HepG2 (cell line): Measurements from ENCODE around the gene ZWILCH. TPM values are rescaled to one million over a fixed set of nuclear protein-coding genes. Genes with fewer than 3 reads are reported as not detected.

ENCODE experiments used
- CREB1 ChIP-seq, 2 experiments: fragments of 450-650 bp in 1 of 2; IDR thresholded peaks; 2 replicates each; pipeline ENCODE4 v1.6.1; 2016 to 2017; ENCODE audit warnings: control low read depth in 1 of 2, mild to moderate bottlenecking in 1 of 2, missing compliant biosample characterization in 1 of 2, missing genetic modification characterization in 1 of 2
- IRX3 ChIP-seq: sonication (generic); formaldehyde crosslinking; IDR thresholded peaks from 2 replicates; pipeline ENCODE4 v1.8.1; 2023; ENCODE audit warnings: mild to moderate bottlenecking, low read depth, missing genetic modification reagents, borderline replicate concordance
- ISL2 ChIP-seq: sonication (generic); formaldehyde crosslinking; IDR thresholded peaks from 2 replicates; pipeline ENCODE4 v1.5.0; 2020; ENCODE audit warnings: missing genetic modification reagents
- MIXL1 ChIP-seq: IDR thresholded peaks from 2 replicates; pipeline ENCODE4 v1.6.1; 2016
- MTF1 ChIP-seq: sonication (generic); formaldehyde crosslinking; IDR thresholded peaks from 2 replicates; pipeline ENCODE4 v1.5.0; 2020; ENCODE audit warnings: missing genetic modification reagents
- MYNN ChIP-seq: sonication (generic); formaldehyde crosslinking; IDR thresholded peaks from 2 replicates; pipeline ENCODE4 v1.4.0; 2020; ENCODE audit warnings: mild to moderate bottlenecking, low read depth, missing genetic modification reagents
- NFE2L2 ChIP-seq: fragments of 150-350 bp; IDR thresholded peaks from 2 replicates; pipeline ENCODE4 v1.6.1; 2014; ENCODE audit warnings: low read length
- RARA ChIP-seq: IDR thresholded peaks from 2 replicates; pipeline ENCODE4 v1.6.1; 2016; ENCODE audit warnings: missing genetic modification reagents, missing compliant biosample characterization
- SP5 ChIP-seq: IDR thresholded peaks from 2 replicates; pipeline ENCODE4 v1.6.1; 2016; ENCODE audit warnings: low read depth, borderline replicate concordance
- TBL1XR1 ChIP-seq: fragments of 150-350 bp; IDR thresholded peaks from 2 replicates; pipeline ENCODE4 v1.6.1; 2014; ENCODE audit warnings: borderline replicate concordance, low read length; ENCODE audit not compliant: partially characterized antibody
- ZNF224 ChIP-seq: sonication (generic); formaldehyde crosslinking; IDR thresholded peaks from 2 replicates; pipeline ENCODE4 v1.5.0; 2020; ENCODE audit warnings: mild to moderate bottlenecking, missing genetic modification reagents
- ZNF232 ChIP-seq: sonication (generic); formaldehyde crosslinking; IDR thresholded peaks from 2 replicates; pipeline ENCODE4 v1.4.0; 2020; ENCODE audit warnings: missing genetic modification reagents, borderline replicate concordance
- ZNF562 ChIP-seq: sonication (generic); formaldehyde crosslinking; IDR thresholded peaks from 2 replicates; pipeline ENCODE4 v1.8.0; 2022; ENCODE audit warnings: missing genetic modification reagents, borderline replicate concordance
- ZNF790 ChIP-seq: sonication (generic); formaldehyde crosslinking; IDR thresholded peaks from 2 replicates; pipeline ENCODE4 v1.8.0; 2022; ENCODE audit warnings: missing genetic modification reagents, mild to moderate bottlenecking, borderline replicate concordance
- ZNF850 ChIP-seq: sonication (generic); formaldehyde crosslinking; conservative IDR thresholded peaks from 2 replicates; pipeline ENCODE4 v1.9.0; 2021; ENCODE audit warnings: mild to moderate bottlenecking, missing genetic modification reagents
- polyA plus RNA-seq, 8 experiments: library from polyadenylated mRNA; depleted of rRNA in 3 of 8; stranded (reverse) in 7 of 8; unstranded in 1 of 8; fragments of >200 nt; fragmentation: Illumina TruSeq in 4 of 8; extraction: Trizol in 4 of 8; gene quantifications; 2 replicates each; pipeline versions ENCODE4 v1.2.1 to v1.2.3, GENCODE V29; 2011 to 2016; ENCODE audit warnings: low read depth in 4 of 8, missing spikeins in 1 of 8, mixed read lengths in 1 of 8; ENCODE audit not compliant: insufficient read depth in 1 of 8
- total RNA-seq, 5 experiments: library from RNA; depleted of rRNA; stranded (reverse); fragments of >200 nt; fragmentation: Illumina TruSeq; extraction: Trizol; gene quantifications; 2 replicates each; pipeline ENCODE4 v1.2.3, GENCODE V29; 2016; ENCODE audit warnings: low read depth in 1 of 5
- TF ChIP-seq, protein P1 (sequence below): sonication (generic); formaldehyde crosslinking; IDR thresholded peaks from 2 replicates; pipeline ENCODE4 v1.5.0; 2020; ENCODE audit warnings: mild to moderate bottlenecking, missing genetic modification reagents
- TF ChIP-seq, protein P2 (sequence below): sonication (generic); formaldehyde crosslinking; IDR thresholded peaks from 2 replicates; pipeline ENCODE4 v1.9.0; 2021; ENCODE audit warnings: missing genetic modification reagents, borderline replicate concordance
- TF ChIP-seq, protein P3 (sequence below): IDR thresholded peaks from 2 replicates; pipeline ENCODE4 v1.6.1; 2012; ENCODE audit warnings: low read length, improper control_type of control experiment
- TF ChIP-seq, protein P4 (sequence below): sonication (generic); formaldehyde crosslinking; IDR thresholded peaks from 2 replicates; pipeline ENCODE4 v1.9.0; 2021; ENCODE audit warnings: missing genetic modification reagents, borderline replicate concordance

Gene ZWILCH
- total and polyA plus RNA-seq, 2 of the 13 experiments (the other 11 are each of a cell fraction or from before 2014, with no cell fraction given), result 9.5 to 27.8 TPM

DNA sequence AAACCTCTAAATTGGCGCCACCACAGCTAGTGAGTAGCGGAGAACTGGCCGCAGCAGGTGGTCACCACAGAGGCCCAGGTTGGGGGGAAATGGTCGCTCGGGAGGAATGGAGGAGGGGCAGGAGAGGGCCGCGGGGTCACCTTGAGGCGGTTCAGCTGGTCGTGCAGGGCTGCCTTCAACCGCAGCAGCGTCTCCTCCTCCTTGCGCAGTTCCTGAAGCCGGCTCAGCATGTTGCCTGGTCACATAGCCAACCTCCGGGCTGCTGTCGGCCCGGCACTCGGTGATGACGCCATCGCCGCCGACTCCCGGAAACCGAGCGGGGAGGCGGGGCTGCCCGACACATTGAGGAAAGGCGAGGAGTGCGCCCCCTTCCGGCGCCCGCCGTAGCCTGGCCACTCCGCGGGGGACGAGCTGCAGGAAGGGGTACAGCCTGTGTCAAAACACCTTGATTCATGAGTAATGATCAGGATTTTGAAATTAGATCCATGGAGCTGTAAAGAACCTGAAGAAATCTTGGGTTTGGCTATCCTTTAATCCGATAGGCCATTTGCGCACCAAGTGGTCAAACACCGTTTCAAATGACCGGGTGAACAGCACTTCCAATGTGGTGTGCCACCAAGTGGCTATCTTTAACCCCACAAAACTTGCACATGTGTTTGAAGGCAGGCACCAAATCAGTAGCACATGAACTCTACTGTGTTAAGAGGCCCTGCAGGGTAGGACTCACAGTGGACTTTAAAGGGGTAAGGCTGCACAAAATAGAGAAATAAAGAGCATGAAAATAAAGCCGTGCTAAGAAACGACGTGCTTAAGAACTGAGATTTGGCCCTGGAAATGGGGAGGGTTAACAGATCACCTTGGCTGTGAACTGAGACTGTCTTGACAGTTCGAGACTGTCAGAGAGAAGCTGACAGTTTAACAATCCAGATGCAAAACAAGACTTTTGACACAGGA, 7.3 kb upstream of the ZWILCH start, which contains the start of gene SNAPC5 (continued):
- TF ChIP-seq ZNF224 (peak; percentile 72; the same call in 1 of the 2 replicates), MIXL1 (CRISPR knock-in tag) (no peak), IRX3 (CRISPR knock-in tag) (no peak), CREB1 (IDR thresholded peaks at IDR 0.05) (peak; percentile 94), CREB1 (CRISPR knock-in tag; IDR thresholded peaks at IDR 0.05) (peak; percentile 99), MYNN (CRISPR knock-in tag) (no peak), NFE2L2 (no peak), ISL2 (CRISPR knock-in tag) (peak; percentile 69), ZNF850 (CRISPR knock-in tag) (0 out of 2 replicates have a peak, but pooled peaks have one; percentile 43), ZNF790 (CRISPR knock-in tag) (no peak), ZNF562 (CRISPR knock-in tag) (no peak), RARA (CRISPR knock-in tag) (peak; percentile 15; the same call in 1 of the 2 replicates), MTF1 (no peak), TBL1XR1 (peak; percentile 52), SP5 (CRISPR knock-in tag) (peak; percentile 82; the same call in 1 of the 2 replicates), ZNF232 (CRISPR knock-in tag) (no peak)
- TF ChIP-seq, protein P1, sequence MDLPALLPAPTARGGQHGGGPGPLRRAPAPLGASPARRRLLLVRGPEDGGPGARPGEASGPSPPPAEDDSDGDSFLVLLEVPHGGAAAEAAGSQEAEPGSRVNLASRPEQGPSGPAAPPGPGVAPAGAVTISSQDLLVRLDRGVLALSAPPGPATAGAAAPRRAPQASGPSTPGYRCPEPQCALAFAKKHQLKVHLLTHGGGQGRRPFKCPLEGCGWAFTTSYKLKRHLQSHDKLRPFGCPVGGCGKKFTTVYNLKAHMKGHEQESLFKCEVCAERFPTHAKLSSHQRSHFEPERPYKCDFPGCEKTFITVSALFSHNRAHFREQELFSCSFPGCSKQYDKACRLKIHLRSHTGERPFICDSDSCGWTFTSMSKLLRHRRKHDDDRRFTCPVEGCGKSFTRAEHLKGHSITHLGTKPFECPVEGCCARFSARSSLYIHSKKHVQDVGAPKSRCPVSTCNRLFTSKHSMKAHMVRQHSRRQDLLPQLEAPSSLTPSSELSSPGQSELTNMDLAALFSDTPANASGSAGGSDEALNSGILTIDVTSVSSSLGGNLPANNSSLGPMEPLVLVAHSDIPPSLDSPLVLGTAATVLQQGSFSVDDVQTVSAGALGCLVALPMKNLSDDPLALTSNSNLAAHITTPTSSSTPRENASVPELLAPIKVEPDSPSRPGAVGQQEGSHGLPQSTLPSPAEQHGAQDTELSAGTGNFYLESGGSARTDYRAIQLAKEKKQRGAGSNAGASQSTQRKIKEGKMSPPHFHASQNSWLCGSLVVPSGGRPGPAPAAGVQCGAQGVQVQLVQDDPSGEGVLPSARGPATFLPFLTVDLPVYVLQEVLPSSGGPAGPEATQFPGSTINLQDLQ (CRISPR knock-in tag), result peak; percentile 55; the same call in 1 of the 2 replicates
- TF ChIP-seq, protein P2, sequence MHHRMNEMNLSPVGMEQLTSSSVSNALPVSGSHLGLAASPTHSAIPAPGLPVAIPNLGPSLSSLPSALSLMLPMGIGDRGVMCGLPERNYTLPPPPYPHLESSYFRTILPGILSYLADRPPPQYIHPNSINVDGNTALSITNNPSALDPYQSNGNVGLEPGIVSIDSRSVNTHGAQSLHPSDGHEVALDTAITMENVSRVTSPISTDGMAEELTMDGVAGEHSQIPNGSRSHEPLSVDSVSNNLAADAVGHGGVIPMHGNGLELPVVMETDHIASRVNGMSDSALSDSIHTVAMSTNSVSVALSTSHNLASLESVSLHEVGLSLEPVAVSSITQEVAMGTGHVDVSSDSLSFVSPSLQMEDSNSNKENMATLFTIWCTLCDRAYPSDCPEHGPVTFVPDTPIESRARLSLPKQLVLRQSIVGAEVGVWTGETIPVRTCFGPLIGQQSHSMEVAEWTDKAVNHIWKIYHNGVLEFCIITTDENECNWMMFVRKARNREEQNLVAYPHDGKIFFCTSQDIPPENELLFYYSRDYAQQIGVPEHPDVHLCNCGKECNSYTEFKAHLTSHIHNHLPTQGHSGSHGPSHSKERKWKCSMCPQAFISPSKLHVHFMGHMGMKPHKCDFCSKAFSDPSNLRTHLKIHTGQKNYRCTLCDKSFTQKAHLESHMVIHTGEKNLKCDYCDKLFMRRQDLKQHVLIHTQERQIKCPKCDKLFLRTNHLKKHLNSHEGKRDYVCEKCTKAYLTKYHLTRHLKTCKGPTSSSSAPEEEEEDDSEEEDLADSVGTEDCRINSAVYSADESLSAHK, result no peak
- TF ChIP-seq, protein P3, sequence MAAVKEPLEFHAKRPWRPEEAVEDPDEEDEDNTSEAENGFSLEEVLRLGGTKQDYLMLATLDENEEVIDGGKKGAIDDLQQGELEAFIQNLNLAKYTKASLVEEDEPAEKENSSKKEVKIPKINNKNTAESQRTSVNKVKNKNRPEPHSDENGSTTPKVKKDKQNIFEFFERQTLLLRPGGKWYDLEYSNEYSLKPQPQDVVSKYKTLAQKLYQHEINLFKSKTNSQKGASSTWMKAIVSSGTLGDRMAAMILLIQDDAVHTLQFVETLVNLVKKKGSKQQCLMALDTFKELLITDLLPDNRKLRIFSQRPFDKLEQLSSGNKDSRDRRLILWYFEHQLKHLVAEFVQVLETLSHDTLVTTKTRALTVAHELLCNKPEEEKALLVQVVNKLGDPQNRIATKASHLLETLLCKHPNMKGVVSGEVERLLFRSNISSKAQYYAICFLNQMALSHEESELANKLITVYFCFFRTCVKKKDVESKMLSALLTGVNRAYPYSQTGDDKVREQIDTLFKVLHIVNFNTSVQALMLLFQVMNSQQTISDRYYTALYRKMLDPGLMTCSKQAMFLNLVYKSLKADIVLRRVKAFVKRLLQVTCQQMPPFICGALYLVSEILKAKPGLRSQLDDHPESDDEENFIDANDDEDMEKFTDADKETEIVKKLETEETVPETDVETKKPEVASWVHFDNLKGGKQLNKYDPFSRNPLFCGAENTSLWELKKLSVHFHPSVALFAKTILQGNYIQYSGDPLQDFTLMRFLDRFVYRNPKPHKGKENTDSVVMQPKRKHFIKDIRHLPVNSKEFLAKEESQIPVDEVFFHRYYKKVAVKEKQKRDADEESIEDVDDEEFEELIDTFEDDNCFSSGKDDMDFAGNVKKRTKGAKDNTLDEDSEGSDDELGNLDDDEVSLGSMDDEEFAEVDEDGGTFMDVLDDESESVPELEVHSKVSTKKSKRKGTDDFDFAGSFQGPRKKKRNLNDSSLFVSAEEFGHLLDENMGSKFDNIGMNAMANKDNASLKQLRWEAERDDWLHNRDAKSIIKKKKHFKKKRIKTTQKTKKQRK, result no peak
- TF ChIP-seq, protein P4, sequence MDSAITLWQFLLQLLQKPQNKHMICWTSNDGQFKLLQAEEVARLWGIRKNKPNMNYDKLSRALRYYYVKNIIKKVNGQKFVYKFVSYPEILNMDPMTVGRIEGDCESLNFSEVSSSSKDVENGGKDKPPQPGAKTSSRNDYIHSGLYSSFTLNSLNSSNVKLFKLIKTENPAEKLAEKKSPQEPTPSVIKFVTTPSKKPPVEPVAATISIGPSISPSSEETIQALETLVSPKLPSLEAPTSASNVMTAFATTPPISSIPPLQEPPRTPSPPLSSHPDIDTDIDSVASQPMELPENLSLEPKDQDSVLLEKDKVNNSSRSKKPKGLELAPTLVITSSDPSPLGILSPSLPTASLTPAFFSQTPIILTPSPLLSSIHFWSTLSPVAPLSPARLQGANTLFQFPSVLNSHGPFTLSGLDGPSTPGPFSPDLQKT, result no peak
